HL-60/S4 treated with phorbol 12-myristate 13-acetate at 8.2 ng/mL for 4 days and 3 days (cell line): ENCODE data around the gene TMEM14A.

Experiments
- in situ Hi-C: fragments of 300-500 bp; cut with MboI; formaldehyde crosslinking; loops from 2 replicates; pipeline ENCODE4 v1.15.0; 2022; ENCODE audit warnings: low sequenced_read_pairs

The TMEM14A gene

DNA sequence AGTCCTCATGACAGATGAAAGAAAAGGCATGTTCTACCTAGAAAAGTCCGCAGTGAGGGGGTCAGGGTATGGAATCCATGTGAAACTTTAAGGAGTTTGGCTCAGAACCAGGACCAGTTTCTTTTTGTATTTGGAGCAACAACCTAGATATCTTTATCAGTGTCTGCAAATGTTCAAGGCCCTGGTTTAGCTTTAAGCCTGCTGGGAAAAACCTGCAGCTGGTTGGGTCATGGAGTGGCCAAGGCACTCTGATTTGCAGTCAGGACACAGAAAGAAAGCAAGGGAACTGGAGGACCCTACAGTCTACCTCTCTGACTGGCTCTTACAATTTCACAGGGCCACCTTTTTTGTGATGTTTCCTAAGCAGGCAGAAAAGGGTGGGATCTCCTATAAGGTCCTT, 58.7 kb downstream of the TMEM14A start:
- in situ Hi-C loops: no loop called here

GRCh38 chr6:52731719-52732118, 60.8 kb downstream of the TMEM14A start:
- in situ Hi-C loops: no loop called here

- in situ Hi-C loops: no loop called here
Measured at GRCh38 chr6:52733172-52733571, 62.3 kb downstream of the TMEM14A start.

DNA sequence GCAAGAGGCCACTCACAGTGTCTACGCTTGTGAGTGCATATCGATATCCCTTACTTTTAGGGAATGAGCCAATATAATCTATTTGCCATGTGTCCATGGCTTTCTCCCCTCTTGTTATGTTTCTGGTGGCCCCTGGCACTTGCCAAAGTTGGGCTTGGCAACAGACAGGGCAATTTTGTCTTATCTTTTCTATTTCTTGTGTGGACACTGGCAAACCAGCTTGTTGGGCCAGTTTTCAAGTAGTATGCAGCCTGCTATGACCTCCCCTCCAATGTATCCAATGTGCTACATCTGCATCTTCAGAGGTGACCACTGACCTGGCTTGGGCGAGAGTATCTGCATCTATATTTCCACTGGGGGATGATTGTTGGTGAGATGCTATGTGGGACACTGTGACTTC, 63.2 kb downstream of the TMEM14A start:
- in situ Hi-C loops: no loop called here

DNA sequence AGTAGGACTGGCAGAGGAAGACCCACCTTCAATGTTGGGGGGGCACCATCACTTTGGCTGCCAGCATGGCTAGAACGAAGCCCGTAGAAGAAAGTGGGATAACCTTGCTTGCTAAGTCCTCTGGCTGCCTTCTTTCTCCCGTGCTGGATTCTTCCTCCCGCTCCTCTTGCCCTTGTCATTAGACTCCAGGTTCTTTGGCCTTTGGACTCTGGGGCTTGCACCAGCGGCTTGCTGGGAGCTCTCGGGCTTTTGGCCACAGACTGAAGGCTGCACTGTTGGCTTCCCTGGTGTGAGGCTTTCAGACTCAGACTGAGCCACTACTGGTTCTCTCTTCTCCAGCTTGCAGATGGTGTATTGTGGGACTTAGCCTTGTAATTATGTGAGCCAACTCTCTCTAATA, 64.2 kb downstream of the TMEM14A start:
- in situ Hi-C loops: no loop called here

DNA sequence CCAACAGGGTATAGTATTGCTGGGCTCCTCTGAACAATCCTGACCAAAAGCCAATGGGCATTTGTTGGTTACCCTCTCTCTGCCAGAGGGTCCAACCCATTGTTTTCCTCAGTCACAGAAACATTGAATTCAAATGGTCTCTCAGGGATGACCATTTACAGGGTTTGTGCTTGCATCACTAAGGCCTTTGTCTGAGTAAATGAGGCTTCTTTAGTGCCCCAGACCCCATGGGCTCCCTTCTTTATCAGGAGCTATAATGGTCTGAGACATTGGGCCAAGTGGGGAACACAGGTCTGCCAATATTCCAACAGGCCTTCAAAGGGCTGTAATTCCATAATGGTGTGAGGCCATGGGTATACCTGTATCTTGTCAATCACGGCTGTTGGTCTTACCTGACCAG, 65.2 kb downstream of the TMEM14A start:
- in situ Hi-C loops: no loop called here
